SH-SY5Y (cell line): ENCODE results near the gene HNRNPF.

Experiments
- GATA2 ChIP-seq: IDR thresholded peaks from 2 replicates; pipeline ENCODE4 v1.6.1; 2011; ENCODE audit warnings: mild to moderate bottlenecking, low read depth, low read length
- GATA3 ChIP-seq: IDR thresholded peaks from 2 replicates; pipeline ENCODE4 v1.6.1; 2011; ENCODE audit warnings: low read depth, mild to moderate bottlenecking, low read length, moderate library complexity

DNA sequence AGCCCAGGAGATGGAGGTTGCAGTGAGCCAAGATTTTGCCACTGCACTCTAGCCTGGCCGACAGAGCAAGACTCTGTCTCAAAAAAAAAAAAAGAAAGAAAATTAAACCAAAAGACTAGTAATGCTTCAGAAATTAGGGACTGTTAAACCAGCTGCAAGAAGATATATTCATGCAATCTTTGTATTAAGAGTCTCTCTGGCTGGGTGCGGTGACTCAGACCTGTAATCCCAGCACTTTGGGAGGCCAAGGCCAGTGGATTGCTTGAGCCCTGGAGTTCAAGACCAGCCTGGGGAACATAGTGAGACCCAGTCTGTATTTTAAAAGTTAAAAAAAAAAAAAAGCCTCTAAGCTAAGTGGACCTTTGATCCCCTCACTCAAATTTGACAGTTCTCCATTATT, 2.5 kb upstream of the HNRNPF start:
- no peak for TF ChIP-seq GATA2
- no peak for TF ChIP-seq GATA3
